ENCODE data around the gene RANGAP1.

DNA sequence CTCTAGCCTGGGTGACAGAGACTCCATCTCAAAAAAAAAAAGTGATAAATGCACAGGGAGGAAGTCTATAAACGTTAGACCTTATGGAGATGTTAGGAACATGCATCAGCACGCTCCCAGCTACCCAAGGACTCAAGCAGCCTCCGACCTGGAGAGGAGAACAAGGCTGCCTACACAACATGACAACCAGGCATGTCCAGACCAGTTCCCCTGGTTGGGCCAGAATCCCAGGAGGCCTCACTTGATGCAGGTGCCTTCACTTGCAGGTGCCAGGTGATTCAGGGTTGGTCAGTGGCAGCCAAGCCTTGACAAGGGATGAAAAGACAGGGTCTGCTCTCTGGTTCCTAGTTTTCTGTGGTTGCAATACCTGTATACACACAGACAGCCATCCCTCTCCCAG lies 5.9 kb downstream of the RANGAP1 start:
- TF ChIP-seq YY1 (IDR thresholded peaks at IDR 0.05; ENCODE audit: insufficient read depth, insufficient replicate concordance, low read depth, low read length), result no peak
- TF ChIP-seq ZNF609 (CRISPR knock-in tag; IDR thresholded peaks at IDR 0.05; ENCODE audit: borderline replicate concordance), result no peak
- no peak for TF ChIP-seq TAF15 (IDR thresholded peaks at IDR 0.05; ENCODE audit: low read depth, low read length, poor library complexity, severe bottlenecking)
- TF ChIP-seq TARDBP (CRISPR knock-in tag; IDR thresholded peaks at IDR 0.05), result no peak
- TF ChIP-seq, protein P1, sequence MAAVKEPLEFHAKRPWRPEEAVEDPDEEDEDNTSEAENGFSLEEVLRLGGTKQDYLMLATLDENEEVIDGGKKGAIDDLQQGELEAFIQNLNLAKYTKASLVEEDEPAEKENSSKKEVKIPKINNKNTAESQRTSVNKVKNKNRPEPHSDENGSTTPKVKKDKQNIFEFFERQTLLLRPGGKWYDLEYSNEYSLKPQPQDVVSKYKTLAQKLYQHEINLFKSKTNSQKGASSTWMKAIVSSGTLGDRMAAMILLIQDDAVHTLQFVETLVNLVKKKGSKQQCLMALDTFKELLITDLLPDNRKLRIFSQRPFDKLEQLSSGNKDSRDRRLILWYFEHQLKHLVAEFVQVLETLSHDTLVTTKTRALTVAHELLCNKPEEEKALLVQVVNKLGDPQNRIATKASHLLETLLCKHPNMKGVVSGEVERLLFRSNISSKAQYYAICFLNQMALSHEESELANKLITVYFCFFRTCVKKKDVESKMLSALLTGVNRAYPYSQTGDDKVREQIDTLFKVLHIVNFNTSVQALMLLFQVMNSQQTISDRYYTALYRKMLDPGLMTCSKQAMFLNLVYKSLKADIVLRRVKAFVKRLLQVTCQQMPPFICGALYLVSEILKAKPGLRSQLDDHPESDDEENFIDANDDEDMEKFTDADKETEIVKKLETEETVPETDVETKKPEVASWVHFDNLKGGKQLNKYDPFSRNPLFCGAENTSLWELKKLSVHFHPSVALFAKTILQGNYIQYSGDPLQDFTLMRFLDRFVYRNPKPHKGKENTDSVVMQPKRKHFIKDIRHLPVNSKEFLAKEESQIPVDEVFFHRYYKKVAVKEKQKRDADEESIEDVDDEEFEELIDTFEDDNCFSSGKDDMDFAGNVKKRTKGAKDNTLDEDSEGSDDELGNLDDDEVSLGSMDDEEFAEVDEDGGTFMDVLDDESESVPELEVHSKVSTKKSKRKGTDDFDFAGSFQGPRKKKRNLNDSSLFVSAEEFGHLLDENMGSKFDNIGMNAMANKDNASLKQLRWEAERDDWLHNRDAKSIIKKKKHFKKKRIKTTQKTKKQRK (IDR thresholded peaks at IDR 0.05; ENCODE audit: low read length), result no peak
- TF ChIP-seq MYNN (CRISPR knock-in tag; IDR thresholded peaks at IDR 0.05; ENCODE audit: low read depth), result no peak
- TF ChIP-seq HDAC2 (CRISPR knock-in tag; IDR thresholded peaks at IDR 0.05), result no peak
- TF ChIP-seq CTCF (CRISPR knock-in tag; IDR thresholded peaks at IDR 0.05), result no peak
- TF ChIP-seq KDM1A (CRISPR knock-in tag; IDR thresholded peaks at IDR 0.05), result no peak
- no peak for TF ChIP-seq ZNF121 (CRISPR knock-in tag; IDR thresholded peaks at IDR 0.05)
- TF ChIP-seq, protein P2, sequence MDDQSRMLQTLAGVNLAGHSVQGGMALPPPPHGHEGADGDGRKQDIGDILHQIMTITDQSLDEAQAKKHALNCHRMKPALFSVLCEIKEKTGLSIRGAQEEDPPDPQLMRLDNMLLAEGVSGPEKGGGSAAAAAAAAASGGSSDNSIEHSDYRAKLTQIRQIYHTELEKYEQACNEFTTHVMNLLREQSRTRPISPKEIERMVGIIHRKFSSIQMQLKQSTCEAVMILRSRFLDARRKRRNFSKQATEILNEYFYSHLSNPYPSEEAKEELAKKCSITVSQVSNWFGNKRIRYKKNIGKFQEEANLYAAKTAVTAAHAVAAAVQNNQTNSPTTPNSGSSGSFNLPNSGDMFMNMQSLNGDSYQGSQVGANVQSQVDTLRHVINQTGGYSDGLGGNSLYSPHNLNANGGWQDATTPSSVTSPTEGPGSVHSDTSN (CRISPR knock-in tag; IDR thresholded peaks at IDR 0.05; ENCODE audit: borderline replicate concordance), result no peak
- no peak for TF ChIP-seq NFRKB (IDR thresholded peaks at IDR 0.05)
- no peak for TF ChIP-seq TEAD2 (CRISPR knock-in tag; IDR thresholded peaks at IDR 0.05)
- no peak for TF ChIP-seq MTA3 (CRISPR knock-in tag; IDR thresholded peaks at IDR 0.05)
